ENCODE results near the gene TBC1D3L.
"Not testable (repeated sequence)": the region's sequence is repeated elsewhere in the genome, so short reads cannot be mapped to it uniquely, and the experiment has no call there.

Gene TBC1D3L

DNA sequence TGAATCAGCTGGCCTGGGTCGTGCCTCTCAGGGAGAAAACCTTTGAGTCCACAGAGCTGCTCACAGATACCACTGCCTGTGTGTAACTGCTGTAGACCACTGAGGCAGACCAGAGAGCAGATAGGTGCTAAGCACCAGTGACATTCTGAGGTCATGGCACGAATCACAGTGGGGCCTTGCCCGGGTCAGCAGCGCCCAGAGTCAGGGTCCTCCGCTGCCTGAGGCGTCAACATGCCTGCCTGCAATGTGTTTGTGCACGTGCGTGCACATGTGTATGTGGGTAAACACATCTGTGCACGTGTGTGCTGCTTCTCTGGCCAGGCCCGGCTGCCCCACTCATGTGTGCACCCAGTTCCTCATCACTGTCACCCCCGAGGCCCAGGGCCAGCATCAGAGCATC, at the start of gene TBC1D3L:
Gene TBC1D3L (minus strand): TSS at position 101 of the 400 bp plus-strand sequence. CDS start 1,540 bp downstream, outside the sequence.
- not testable (repeated sequence) for DNase-seq

DNA sequence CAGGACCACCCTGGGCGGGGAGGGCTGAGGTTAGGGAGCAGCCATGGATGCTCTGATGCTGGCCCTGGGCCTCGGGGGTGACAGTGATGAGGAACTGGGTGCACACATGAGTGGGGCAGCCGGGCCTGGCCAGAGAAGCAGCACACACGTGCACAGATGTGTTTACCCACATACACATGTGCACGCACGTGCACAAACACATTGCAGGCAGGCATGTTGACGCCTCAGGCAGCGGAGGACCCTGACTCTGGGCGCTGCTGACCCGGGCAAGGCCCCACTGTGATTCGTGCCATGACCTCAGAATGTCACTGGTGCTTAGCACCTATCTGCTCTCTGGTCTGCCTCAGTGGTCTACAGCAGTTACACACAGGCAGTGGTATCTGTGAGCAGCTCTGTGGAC, 14.8 kb upstream of the TBC1D3L start, which contains the start of gene TBC1D3D:
Gene TBC1D3D (plus strand): TSS at position 301 of the 400 bp plus-strand sequence. CDS start 1,585 bp downstream, outside the sequence.
- DNase-seq: not testable (repeated sequence)
